Coronary artery (tissue), 2 donors: ENCODE measurements around the gene AKAP10.
"Not testable (repeated sequence)": the region's sequence is repeated elsewhere in the genome, so short reads cannot be mapped to it uniquely, and the experiment has no call there.

Experiments used
- DNase-seq: peaks from one replicate; pipeline ENCODE4 v3.0.0-alpha.2; 2017; ENCODE audit warnings: low spot score
- H3K27ac ChIP-seq, 2 donors: fragments of 200-600 bp; sonication (generic); one replicate each; pipeline ENCODE4 v1.5.1; 2016 to 2019
- H3K4me3 ChIP-seq: fragments of 200-600 bp; sonication (generic); 2 replicates; pipeline ENCODE4 v1.5.1; 2016; ENCODE audit warnings: mild to moderate bottlenecking, moderate library complexity
- TF ChIP-seq, protein P1 (sequence below): fragments of 200-600 bp; sonication (generic); IDR thresholded peaks from one replicate; pipeline ENCODE4 v1.5.1; 2019; ENCODE audit warnings: antibody characterized with exemption

AKAP10 gene, protein sequence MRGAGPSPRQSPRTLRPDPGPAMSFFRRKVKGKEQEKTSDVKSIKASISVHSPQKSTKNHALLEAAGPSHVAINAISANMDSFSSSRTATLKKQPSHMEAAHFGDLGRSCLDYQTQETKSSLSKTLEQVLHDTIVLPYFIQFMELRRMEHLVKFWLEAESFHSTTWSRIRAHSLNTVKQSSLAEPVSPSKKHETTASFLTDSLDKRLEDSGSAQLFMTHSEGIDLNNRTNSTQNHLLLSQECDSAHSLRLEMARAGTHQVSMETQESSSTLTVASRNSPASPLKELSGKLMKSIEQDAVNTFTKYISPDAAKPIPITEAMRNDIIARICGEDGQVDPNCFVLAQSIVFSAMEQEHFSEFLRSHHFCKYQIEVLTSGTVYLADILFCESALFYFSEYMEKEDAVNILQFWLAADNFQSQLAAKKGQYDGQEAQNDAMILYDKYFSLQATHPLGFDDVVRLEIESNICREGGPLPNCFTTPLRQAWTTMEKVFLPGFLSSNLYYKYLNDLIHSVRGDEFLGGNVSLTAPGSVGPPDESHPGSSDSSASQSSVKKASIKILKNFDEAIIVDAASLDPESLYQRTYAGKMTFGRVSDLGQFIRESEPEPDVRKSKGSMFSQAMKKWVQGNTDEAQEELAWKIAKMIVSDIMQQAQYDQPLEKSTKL

DNA sequence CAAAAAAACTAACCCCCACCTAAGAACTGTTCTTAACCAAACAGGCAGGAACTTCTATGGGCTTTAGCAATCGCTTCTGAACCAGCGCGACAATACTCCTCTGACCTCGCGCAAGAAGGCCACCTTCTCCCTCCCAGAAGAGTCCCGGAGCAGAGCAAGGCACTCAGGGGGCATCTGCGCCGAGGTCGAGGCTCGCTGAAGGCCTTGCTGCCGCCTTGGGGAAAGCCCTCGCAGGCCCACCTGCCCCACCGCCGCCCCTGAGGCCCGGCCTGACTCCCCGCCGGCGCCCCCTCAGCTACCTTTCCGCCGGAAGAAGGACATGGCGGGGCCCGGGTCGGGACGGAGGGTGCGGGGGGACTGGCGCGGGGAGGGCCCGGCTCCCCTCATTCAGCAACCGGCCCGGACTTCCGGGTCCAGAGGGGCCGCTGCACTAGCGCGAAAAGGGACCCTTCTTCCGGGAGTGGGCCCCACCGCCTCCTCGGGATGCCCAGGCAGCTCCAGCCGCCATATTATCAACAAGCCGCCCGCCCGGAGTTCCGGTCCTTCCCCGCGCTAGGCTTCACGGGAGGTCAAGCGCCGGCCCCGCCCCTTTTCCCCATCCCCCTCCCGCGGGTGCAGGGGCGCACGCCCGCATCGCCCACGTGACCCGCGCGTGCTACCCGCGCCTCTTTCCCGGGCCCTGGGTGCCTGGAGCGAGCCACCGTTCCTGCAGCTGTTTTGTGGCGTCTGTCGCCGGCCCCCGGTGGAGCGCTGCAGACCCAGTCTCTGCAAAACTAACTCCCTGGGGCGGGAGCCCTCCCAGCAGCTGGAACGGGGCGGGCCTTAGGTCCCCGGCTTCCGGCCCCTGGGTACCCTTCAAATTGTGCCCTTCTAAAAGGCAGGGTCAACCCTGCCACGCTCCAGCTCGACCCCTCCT lies at the start of gene AKAP10:
Gene AKAP10, minus strand, starts transcription at position 536 of the 916 bp plus-strand sequence. Its CDS starts 149 bp downstream, at position 387.
- TF ChIP-seq, protein P1, sequence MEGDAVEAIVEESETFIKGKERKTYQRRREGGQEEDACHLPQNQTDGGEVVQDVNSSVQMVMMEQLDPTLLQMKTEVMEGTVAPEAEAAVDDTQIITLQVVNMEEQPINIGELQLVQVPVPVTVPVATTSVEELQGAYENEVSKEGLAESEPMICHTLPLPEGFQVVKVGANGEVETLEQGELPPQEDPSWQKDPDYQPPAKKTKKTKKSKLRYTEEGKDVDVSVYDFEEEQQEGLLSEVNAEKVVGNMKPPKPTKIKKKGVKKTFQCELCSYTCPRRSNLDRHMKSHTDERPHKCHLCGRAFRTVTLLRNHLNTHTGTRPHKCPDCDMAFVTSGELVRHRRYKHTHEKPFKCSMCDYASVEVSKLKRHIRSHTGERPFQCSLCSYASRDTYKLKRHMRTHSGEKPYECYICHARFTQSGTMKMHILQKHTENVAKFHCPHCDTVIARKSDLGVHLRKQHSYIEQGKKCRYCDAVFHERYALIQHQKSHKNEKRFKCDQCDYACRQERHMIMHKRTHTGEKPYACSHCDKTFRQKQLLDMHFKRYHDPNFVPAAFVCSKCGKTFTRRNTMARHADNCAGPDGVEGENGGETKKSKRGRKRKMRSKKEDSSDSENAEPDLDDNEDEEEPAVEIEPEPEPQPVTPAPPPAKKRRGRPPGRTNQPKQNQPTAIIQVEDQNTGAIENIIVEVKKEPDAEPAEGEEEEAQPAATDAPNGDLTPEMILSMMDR = no peak
- Histone ChIP-seq H3K4me3 (peak within 1 kb of the TSS; percentile 89), H3K27ac (peak within 1 kb of the TSS; percentile 85 to 92)
- peak; percentile 93 for DNase-seq

DNA sequence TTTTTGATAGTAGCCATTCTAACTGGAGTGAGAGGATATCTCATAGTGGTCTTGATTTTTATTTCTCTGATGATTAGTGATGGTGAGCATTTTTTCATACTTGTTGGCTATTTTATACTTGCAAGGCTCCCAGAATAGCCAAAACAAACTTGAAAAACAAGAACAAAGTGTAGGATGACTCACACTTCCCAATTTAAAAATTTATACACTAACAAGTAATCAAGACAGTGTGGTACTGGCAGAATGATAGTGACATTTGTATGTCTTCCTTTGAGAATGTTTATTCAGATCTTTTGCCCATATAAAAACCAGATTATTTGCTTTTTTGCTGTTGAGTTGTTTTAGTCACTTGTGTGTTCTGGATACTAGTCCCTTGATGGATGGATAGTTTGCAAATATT lies 49.3 kb upstream of the AKAP10 start:
- Histone ChIP-seq H3K4me3 (no peak overlapping the region), H3K27ac (no peak overlapping the region)
- TF ChIP-seq, protein P1 = no peak
- no peak for DNase-seq

DNA sequence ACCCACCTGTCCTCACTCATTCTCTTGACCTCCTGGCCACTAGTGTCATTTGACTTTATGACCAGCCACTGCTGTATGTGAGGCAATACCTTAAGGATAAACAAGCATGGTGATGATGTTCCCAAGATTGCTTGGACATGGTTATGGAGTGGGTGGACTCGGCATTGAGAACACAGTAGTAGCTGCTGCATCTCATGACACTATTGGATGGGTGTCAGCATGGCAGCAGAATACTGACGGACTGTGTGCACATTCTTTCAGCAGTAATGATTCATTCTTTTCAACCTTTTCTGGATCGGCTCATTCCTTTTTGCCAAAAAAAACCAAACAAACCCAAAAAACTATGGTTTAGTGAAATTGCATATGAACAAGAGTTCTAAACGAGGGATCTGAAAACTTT lies 45.1 kb upstream of the AKAP10 start:
- TF ChIP-seq, protein P1 = no peak
- no peak for DNase-seq
- Histone ChIP-seq H3K4me3 (no peak overlapping the region), H3K27ac (no peak overlapping the region)

DNA sequence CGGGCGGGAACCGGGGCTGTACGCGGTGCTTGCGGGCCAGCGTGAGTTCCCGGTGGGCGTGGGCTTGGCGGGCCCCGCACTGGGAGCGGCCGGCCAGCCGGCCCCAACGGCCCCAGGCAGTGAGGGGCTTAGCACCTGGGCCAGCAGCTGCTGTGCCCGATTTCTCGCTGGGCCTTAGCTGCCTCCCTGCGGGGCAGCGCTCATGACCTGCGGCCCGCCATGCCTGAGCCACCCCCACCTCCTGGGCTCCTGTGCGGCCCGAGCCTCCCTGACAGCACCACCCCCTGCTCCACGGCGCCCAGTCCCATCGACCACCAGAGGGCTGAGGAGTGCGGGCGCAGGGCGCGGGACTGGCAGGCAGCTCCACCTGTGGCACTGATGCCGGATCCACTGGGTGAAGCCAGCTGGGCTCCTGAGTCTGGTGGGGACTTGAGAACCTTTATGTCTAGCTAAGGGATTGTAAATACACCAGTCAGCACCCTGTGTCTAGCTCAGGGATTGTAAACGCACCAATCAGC lies 38.9 kb upstream of the AKAP10 start:
- H3K4me3 ChIP-seq, H3K27ac ChIP-seq, DNase-seq: not testable (repeated sequence)

DNA sequence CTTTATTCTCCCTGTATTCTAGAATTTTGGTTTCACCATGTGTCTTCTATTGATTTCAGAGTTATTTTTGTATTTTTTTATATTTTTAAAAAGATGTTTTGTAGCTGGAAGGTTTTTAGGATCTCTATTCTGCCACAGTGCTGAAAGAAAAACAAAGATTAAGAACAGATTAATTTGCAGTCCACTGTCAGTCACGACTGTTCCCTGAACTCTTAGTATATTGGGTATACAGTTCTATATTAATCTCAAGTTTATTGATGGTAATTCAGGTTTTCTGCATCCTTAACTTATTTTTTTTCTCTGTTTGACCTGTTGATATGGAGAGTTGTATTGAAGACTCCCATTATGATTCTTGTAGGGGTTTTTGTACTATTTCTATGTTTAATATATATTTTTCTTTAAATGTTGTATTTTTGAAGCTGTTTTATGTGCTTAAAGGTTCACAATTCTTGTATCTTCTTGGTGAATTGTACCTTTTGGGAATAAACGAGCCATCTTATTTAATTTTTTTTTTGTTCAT lies 34.4 kb upstream of the AKAP10 start:
- Histone ChIP-seq H3K4me3 (no peak overlapping the region), H3K27ac (no peak overlapping the region)
- no peak for DNase-seq
- TF ChIP-seq, protein P1 = no peak

DNA sequence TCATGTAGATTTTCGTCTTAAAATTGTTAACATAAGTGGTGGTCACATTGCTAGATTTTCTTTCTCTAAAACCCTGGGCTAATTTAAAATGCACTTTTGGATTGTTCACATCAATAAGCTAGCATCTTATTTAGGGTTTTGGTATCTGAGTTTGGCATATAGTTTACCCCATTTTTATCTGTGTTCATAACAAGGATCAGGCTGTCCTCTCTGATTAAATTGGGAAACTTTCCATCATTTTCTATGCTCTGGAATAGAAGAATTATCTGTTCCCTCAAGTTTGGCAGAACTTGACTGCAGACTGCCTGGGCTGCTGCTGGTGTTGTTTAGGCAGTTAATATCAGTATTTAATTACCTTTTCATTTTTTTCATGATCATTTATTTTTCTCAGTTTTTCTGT lies 33.3 kb upstream of the AKAP10 start:
- H3K4me3 ChIP-seq = peak overlapping the region; percentile 76
- TF ChIP-seq, protein P1 = no peak
- H3K27ac ChIP-seq = peak overlapping the region in 1 of 2 donors; percentile 80
- no peak for DNase-seq
